Myocyte (in vitro differentiated cells): ENCODE measurements around the gene ITPR2. TPM values are rescaled to one million over a fixed set of nuclear protein-coding genes. Genes with fewer than 3 reads are reported as not detected.
"Not testable (repeated sequence)": the region's sequence is repeated elsewhere in the genome, so short reads cannot be mapped to it uniquely, and the experiment has no call there.

Experiments
- DNase-seq: peaks from one replicate; pipeline ENCODE4 v3.0.0-alpha.2; 2012; ENCODE audit warnings: low read depth
- total RNA-seq: library from RNA; depleted of rRNA; stranded (reverse); fragments of >200 nt; gene quantifications from 2 replicates; pipeline ENCODE4 v1.2.3, GENCODE V29; 2014

The ITPR2 gene
- total RNA-seq, 1 donor from 2014 or later, result 8.9 TPM

GRCh38 chr12:26680727-26681455 is 152.1 kb downstream of the ITPR2 start:
- peak; percentile 42 for DNase-seq

GRCh38 chr12:26678697-26679660 is 154.0 kb downstream of the ITPR2 start:
- no peak for DNase-seq

GRCh38 chr12:26671487-26671886 is 161.5 kb downstream of the ITPR2 start:
- not testable (repeated sequence) for DNase-seq

- no peak for DNase-seq
Measured at GRCh38 chr12:26668847-26669246, 164.1 kb downstream of the ITPR2 start.

- no peak for DNase-seq
Measured at GRCh38 chr12:26668230-26668629, 164.8 kb downstream of the ITPR2 start.

- no peak for DNase-seq
Measured at GRCh38 chr12:26666286-26666685, 166.7 kb downstream of the ITPR2 start.

- DNase-seq, result no peak
Measured at GRCh38 chr12:26661399-26661798, 171.6 kb downstream of the ITPR2 start.

- no peak for DNase-seq
Measured at GRCh38 chr12:26659930-26660329, 173.1 kb downstream of the ITPR2 start.

- DNase-seq, result peak; percentile 47
Measured at GRCh38 chr12:26658991-26659390, 174.0 kb downstream of the ITPR2 start.

- no peak for DNase-seq
Measured at GRCh38 chr12:26654623-26655022, 178.4 kb downstream of the ITPR2 start.

- DNase-seq, result peak; percentile 78
Measured at GRCh38 chr12:26651566-26652188, 181.3 kb downstream of the ITPR2 start.

- DNase-seq, result no peak
Measured at GRCh38 chr12:26651036-26651435, 182.0 kb downstream of the ITPR2 start.

- DNase-seq, result no peak
Measured at GRCh38 chr12:26648999-26649398, 184.0 kb downstream of the ITPR2 start.

GRCh38 chr12:26648584-26648983 is 184.4 kb downstream of the ITPR2 start:
- peak; percentile 73 for DNase-seq

GRCh38 chr12:26648066-26648465 is 184.9 kb downstream of the ITPR2 start:
- DNase-seq, result no peak

GRCh38 chr12:26647088-26647487 is 185.9 kb downstream of the ITPR2 start:
- peak; percentile 10 for DNase-seq

- DNase-seq, result peak; percentile 18
Measured at GRCh38 chr12:26646571-26646970, 186.4 kb downstream of the ITPR2 start.

GRCh38 chr12:26644376-26644775 is 188.6 kb downstream of the ITPR2 start:
- not testable (repeated sequence) for DNase-seq

- DNase-seq, result no peak
Measured at GRCh38 chr12:26643532-26644315, 189.3 kb downstream of the ITPR2 start.

- no peak for DNase-seq
Measured at GRCh38 chr12:26642361-26642760, 190.6 kb downstream of the ITPR2 start.
